SK-N-SH (cell line): ENCODE data around the gene PER1. TPM values are rescaled to one million over a fixed set of nuclear protein-coding genes. Genes with fewer than 3 reads are reported as not detected.

Source experiments
- CTCF ChIA-PET: fragments of 300-600, 350-600 bp; formaldehyde crosslinking; extraction: SDS; loops from one replicate; lab custom pipeline; 2021; lab: Yijun Ruan, JAX
- POLR2A ChIA-PET: fragments of 350-600 bp; sonication (Branson Sonifier 250); formaldehyde crosslinking; extraction: SDS; loops from one replicate; lab custom pipeline; 2020; ENCODE audit warnings: antibody characterized with exemption, inconsistent platforms; lab: Yijun Ruan, JAX
- DNase-seq: peaks from one replicate; pipeline ENCODE4 v3.0.0; 2012
- H2AFZ ChIP-seq: fragments of 200-600 bp; sonication (generic); 2 replicates; pipeline ENCODE4 v1.8.1; 2016; ENCODE audit warnings: antibody characterized with exemption, mild to moderate bottlenecking, low read depth
- H3F3A ChIP-seq: fragments of 200-600 bp; sonication (generic); replicated peaks from 2 replicates; pipeline ENCODE3; 2016; ENCODE audit warnings: antibody characterized with exemption, mild to moderate bottlenecking; ENCODE audit not compliant: insufficient read depth
- H3K27ac ChIP-seq, 2 experiments: fragments of 200-500 bp in 1 of 2; fragments of 200-600 bp in 1 of 2; sonication (Bioruptor generic) in 1 of 2; sonication (generic), shearing (Covaris generic) in 1 of 2; 2 replicates each; pipeline versions ENCODE4 v1.5.1 to v1.6.1; 2014 to 2016; ENCODE audit warnings: low read depth in 2 of 2, inconsistent platforms in 1 of 2, low read length in 1 of 2, mild to moderate bottlenecking in 1 of 2, mixed read lengths in 1 of 2
- H3K27me3 ChIP-seq: fragments of 200-600 bp; sonication (generic), shearing (Covaris generic); 2 replicates; pipeline ENCODE4 v1.6.1; 2016; ENCODE audit warnings: mixed run types; ENCODE audit not compliant: insufficient read depth
- H3K36me3 ChIP-seq, 2 experiments: fragments of 200-500 bp in 1 of 2; fragments of 200-600 bp in 1 of 2; sonication (Bioruptor generic) in 1 of 2; sonication (generic) in 1 of 2; replicated peaks in 1 of 2; 2 replicates each; pipeline versions ENCODE3 to v1.5.1; 2014 to 2016; ENCODE audit warnings: low read length in 1 of 2, mild to moderate bottlenecking in 1 of 2; ENCODE audit not compliant: insufficient read depth in 2 of 2, control insufficient read depth in 1 of 2
- H3K4me1 ChIP-seq, 2 experiments: fragments of 200-500 bp in 1 of 2; fragments of 200-600 bp in 1 of 2; sonication (Bioruptor generic) in 1 of 2; sonication (generic), shearing (Covaris generic) in 1 of 2; 2 replicates each; pipeline versions ENCODE4 v1.5.1 to v1.6.1; 2014 to 2016; ENCODE audit warnings: low read depth in 1 of 2, low read length in 1 of 2, mixed run types in 1 of 2; ENCODE audit not compliant: insufficient read depth in 2 of 2, control insufficient read depth in 1 of 2
- H3K4me2 ChIP-seq: fragments of 200-600 bp; sonication (generic), shearing (Covaris generic); 2 replicates; pipeline ENCODE4 v1.6.1; 2017; ENCODE audit warnings: mixed run types
- H3K4me3 ChIP-seq, 2 experiments: fragments of 200-500 bp in 1 of 2; fragments of 200-600 bp in 1 of 2; sonication (Bioruptor generic) in 1 of 2; sonication (generic), shearing (Covaris generic) in 1 of 2; 2 replicates each; pipeline versions ENCODE4 v1.5.1 to v1.8.1; 2014 to 2016; ENCODE audit warnings: low read depth in 2 of 2, inconsistent platforms in 1 of 2, low read length in 1 of 2, mild to moderate bottlenecking in 1 of 2, mixed read lengths in 1 of 2, moderate library complexity in 1 of 2
- H3K79me2 ChIP-seq: fragments of 200-600 bp; sonication (generic); 2 replicates; pipeline ENCODE4 v1.8.1; 2017; ENCODE audit warnings: mild to moderate bottlenecking; ENCODE audit not compliant: insufficient read depth
- H3K9ac ChIP-seq: fragments of 200-600 bp; sonication (generic); 2 replicates; pipeline ENCODE4 v1.6.1; 2017; ENCODE audit warnings: mixed run types
- H3K9me2 ChIP-seq: fragments of 200-600 bp; sonication (generic); 2 replicates; pipeline ENCODE4 v1.6.1; 2017; ENCODE audit warnings: mixed run types
- H3K9me3 ChIP-seq: fragments of 200-600 bp; sonication (generic); 2 replicates; pipeline ENCODE4 v1.6.1; 2017; ENCODE audit warnings: mixed run types, mild to moderate bottlenecking, moderate library complexity
- H4K20me1 ChIP-seq: fragments of 200-600 bp; sonication (generic); 2 replicates; pipeline ENCODE4 v1.6.1; 2017; ENCODE audit warnings: mild to moderate bottlenecking, mixed run types; ENCODE audit not compliant: insufficient read depth
- ELF1 ChIP-seq: IDR thresholded peaks from 2 replicates; pipeline ENCODE4 v1.4.0; 2012
- EP300 ChIP-seq, 2 experiments: IDR thresholded peaks; 2 replicates each; pipeline versions ENCODE4 v1.4.0 to v1.6.1; 2012; ENCODE audit warnings: borderline replicate concordance in 1 of 2, low read depth in 1 of 2, low read length in 1 of 2
- EZH2phosphoT487 ChIP-seq: fragments of 200-600 bp; sonication (generic); IDR thresholded peaks from 2 replicates; pipeline ENCODE4 v1.6.1; 2017; ENCODE audit warnings: low read depth, mixed run types, mild to moderate bottlenecking, antibody characterized with exemption, moderate library complexity, borderline replicate concordance
- FOXJ3 ChIP-seq: sonication (generic); formaldehyde crosslinking; IDR thresholded peaks from 2 replicates; pipeline ENCODE4 v1.5.1; 2020; ENCODE audit warnings: mild to moderate bottlenecking, missing genetic modification reagents
- FOXM1 ChIP-seq: IDR thresholded peaks from 2 replicates; pipeline ENCODE4 v1.4.0; 2012; ENCODE audit warnings: low read depth, mild to moderate bottlenecking
- GATA2 ChIP-seq: sonication (generic); formaldehyde crosslinking; IDR thresholded peaks from 2 replicates; pipeline ENCODE4 v1.5.0; 2020; ENCODE audit warnings: mild to moderate bottlenecking, missing genetic modification reagents
- MAX ChIP-seq: IDR thresholded peaks from 2 replicates; pipeline ENCODE4 v1.4.0; 2012; ENCODE audit warnings: low read depth
- MEF2A ChIP-seq: IDR thresholded peaks from 2 replicates; pipeline ENCODE4 v1.4.0; 2012; ENCODE audit warnings: low read depth, borderline replicate concordance
- NFIC ChIP-seq: IDR thresholded peaks from 2 replicates; pipeline ENCODE4 v1.4.0; 2012; ENCODE audit warnings: borderline replicate concordance
- NRF1 ChIP-seq: IDR thresholded peaks from 2 replicates; pipeline ENCODE4 v1.6.1; 2012; ENCODE audit warnings: low read depth, mild to moderate bottlenecking, low read length
- RAD21 ChIP-seq: IDR thresholded peaks from 2 replicates; pipeline ENCODE4 v1.6.1; 2012; ENCODE audit warnings: mild to moderate bottlenecking, low read length
- RFX5 ChIP-seq: IDR thresholded peaks from 2 replicates; pipeline ENCODE4 v1.6.1; 2012; ENCODE audit warnings: mild to moderate bottlenecking, improper control_type of control experiment, low read length
- RXRA ChIP-seq: IDR thresholded peaks from 2 replicates; pipeline ENCODE4 v1.4.0; 2012; ENCODE audit warnings: low read depth, mild to moderate bottlenecking, borderline replicate concordance
- SMC3 ChIP-seq: IDR thresholded peaks from 2 replicates; pipeline ENCODE4 v1.6.1; 2012; ENCODE audit warnings: low read depth, low read length, improper control_type of control experiment
- TAF1 ChIP-seq: IDR thresholded peaks from 2 replicates; pipeline ENCODE4 v1.6.1; 2012; ENCODE audit warnings: low read depth, mild to moderate bottlenecking, low read length, moderate library complexity, borderline replicate concordance
- YY1 ChIP-seq: IDR thresholded peaks from 2 replicates; pipeline ENCODE4 v1.4.0; 2012; ENCODE audit warnings: low read depth, mild to moderate bottlenecking
- WGBS: methylation state at CpG from one replicate; pipeline ENCODE4 v1.1.6; 2017; ENCODE audit warnings: low lambda C conversion rate; 5-methylcytosine and 5-hydroxymethylcytosine counted together
- polyA plus RNA-seq, 3 experiments: library from polyadenylated mRNA; depleted of rRNA; stranded (reverse); fragments of >200 nt; gene quantifications; 2 replicates each; pipeline ENCODE4 v1.2.3, GENCODE V29; 2012
- TF ChIP-seq, protein P1 (sequence below): IDR thresholded peaks from 2 replicates; pipeline ENCODE4 v1.4.0; 2012; ENCODE audit warnings: low read depth, borderline replicate concordance
- TF ChIP-seq, protein P2 (sequence below): fragments of 150-350 bp; IDR thresholded peaks from 2 replicates; pipeline ENCODE4 v1.6.1; 2016; ENCODE audit warnings: mild to moderate bottlenecking, low read depth, low read length

PER1 gene
- polyA plus RNA-seq, 1 of the 3 experiments (the other 2 are of a cell fraction): 56.8 TPM

GRCh38 chr17:8161289-8162232 is 9.4 kb upstream of the PER1 start:
- POLR2A ChIA-PET: interaction anchor here (1.6 kb wide), 1 partner anchor 12 kb away, joined by 9 read pairs; no protein-coding TSS in a partner anchor
- Histone ChIP-seq H3K79me2 (peaks cover 38% of the 10 kb centered on the region), H3F3A (peaks cover 46% of the 10 kb centered on the region), H3K27ac (peak overlapping the region in 1 of 2 experiments; percentile 74; a peak in 2 of 4 replicates), H2AFZ (no peak overlapping the region), H3K27me3 (no peaks in the 10 kb centered on the region), H3K9me3 (no peaks in the 10 kb centered on the region), H4K20me1 (no peaks in the 10 kb centered on the region), H3K9ac (peak overlapping the region; percentile 100), H3K36me3 (peaks cover 15 to 23% of the 10 kb centered on the region in 2 experiments), H3K4me1 (peaks cover 25 to 35% of the 10 kb centered on the region in 2 experiments; a peak in 3 of 4 replicates), H3K9me2 (no peaks in the 10 kb centered on the region), H3K4me3 (peak overlapping the region; percentile 88 to 92), H3K4me2 (peak overlapping the region; percentile 99)
- TF ChIP-seq GATA2 (CRISPR knock-in tag) (0 out of 2 replicates have a peak, but pooled peaks have one; percentile 5), ELF1 (no peak), RAD21 (no peak), YY1 (no peak), SMC3 (no peak), EZH2phosphoT487 (no peak), EP300 (IDR thresholded peaks at IDR 0.05; ENCODE audit: borderline replicate concordance in 1 of 2, low read depth in 1 of 2, low read length in 1 of 2) (no peak)
- no peak for DNase-seq
- WGBS: 67% methylated on average over 14 of the region's 19 CpGs
- CTCF ChIA-PET: interaction anchor here (1.0 to 9.4 kb wide), 5 partner anchors 10 to 82 kb away, joined by 3 to 98 read pairs (median 3); no protein-coding TSS in a partner anchor

DNA sequence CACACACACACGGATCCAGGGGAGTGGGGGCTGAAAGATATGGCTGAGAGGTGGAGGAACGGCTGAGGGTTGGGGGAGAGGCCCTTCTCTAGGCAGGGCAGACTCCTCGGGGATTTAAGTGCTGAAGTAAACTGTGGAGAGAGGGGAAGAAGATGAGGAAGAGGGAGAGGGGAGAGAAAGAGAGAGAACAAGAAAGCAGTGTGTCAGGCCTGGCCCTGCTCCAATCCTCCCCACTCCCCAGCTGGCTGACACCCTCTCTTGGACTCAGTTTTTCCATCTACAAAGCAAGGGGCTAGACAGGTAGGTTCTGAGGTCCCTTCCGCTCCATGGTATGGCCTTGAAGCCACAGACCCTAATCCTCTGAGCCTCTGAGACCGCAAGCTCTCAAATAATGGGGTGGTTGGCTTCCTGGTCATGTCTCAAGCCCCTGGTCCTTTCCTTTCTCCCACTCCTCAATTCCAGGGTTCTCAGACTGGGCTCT is 8.6 kb upstream of the PER1 start:
- Histone ChIP-seq H3K27ac (peak overlapping the region in 1 of 2 experiments; percentile 74; a peak in 1 of 4 replicates), H3K9ac (peak overlapping the region; percentile 100; the same call in 1 of the 2 replicates)

More for the DNA sequence above, 8.6 kb upstream of the PER1 start:
- no peak for TF ChIP-seq ELF1
- TF ChIP-seq, protein P1, sequence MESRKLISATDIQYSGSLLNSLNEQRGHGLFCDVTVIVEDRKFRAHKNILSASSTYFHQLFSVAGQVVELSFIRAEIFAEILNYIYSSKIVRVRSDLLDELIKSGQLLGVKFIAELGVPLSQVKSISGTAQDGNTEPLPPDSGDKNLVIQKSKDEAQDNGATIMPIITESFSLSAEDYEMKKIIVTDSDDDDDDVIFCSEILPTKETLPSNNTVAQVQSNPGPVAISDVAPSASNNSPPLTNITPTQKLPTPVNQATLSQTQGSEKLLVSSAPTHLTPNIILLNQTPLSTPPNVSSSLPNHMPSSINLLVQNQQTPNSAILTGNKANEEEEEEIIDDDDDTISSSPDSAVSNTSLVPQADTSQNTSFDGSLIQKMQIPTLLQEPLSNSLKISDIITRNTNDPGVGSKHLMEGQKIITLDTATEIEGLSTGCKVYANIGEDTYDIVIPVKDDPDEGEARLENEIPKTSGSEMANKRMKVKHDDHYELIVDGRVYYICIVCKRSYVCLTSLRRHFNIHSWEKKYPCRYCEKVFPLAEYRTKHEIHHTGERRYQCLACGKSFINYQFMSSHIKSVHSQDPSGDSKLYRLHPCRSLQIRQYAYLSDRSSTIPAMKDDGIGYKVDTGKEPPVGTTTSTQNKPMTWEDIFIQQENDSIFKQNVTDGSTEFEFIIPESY: no peak
- no peak for TF ChIP-seq RAD21
- no peak for TF ChIP-seq MAX
- TF ChIP-seq, protein P2, sequence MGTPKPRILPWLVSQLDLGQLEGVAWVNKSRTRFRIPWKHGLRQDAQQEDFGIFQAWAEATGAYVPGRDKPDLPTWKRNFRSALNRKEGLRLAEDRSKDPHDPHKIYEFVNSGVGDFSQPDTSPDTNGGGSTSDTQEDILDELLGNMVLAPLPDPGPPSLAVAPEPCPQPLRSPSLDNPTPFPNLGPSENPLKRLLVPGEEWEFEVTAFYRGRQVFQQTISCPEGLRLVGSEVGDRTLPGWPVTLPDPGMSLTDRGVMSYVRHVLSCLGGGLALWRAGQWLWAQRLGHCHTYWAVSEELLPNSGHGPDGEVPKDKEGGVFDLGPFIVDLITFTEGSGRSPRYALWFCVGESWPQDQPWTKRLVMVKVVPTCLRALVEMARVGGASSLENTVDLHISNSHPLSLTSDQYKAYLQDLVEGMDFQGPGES: no peak
- no peak for TF ChIP-seq MEF2A
- TF ChIP-seq FOXJ3 (CRISPR knock-in tag): no peak
- no peak for TF ChIP-seq EP300 (IDR thresholded peaks at IDR 0.05; ENCODE audit: borderline replicate concordance in 1 of 2, low read depth in 1 of 2, low read length in 1 of 2)
- TF ChIP-seq RFX5: no peak
- no peak for TF ChIP-seq FOXM1
- no peak for TF ChIP-seq NFIC
- no peak for TF ChIP-seq NRF1
- TF ChIP-seq GATA2 (CRISPR knock-in tag): no peak
- TF ChIP-seq RXRA: no peak
- no peak for TF ChIP-seq TAF1
- Histone ChIP-seq H3F3A (peaks cover 40% of the 10 kb centered on the region), H3K36me3 (peaks cover 15 to 23% of the 10 kb centered on the region in 2 experiments), H3K9me3 (no peaks in the 10 kb centered on the region), H3K27me3 (no peaks in the 10 kb centered on the region), H3K79me2 (peaks cover 39% of the 10 kb centered on the region), H4K20me1 (no peaks in the 10 kb centered on the region), H3K4me3 (no peak overlapping the region), H3K4me2 (peak overlapping the region; percentile 99), H3K4me1 (peaks cover 25 to 37% of the 10 kb centered on the region in 2 experiments; a peak in 3 of 4 replicates), H3K9me2 (no peaks in the 10 kb centered on the region), H2AFZ (no peak overlapping the region)
- no peak for DNase-seq
- POLR2A ChIA-PET: interaction anchor here (1.6 kb wide), 1 partner anchor 13 kb away, joined by 9 read pairs; no protein-coding TSS in a partner anchor
- CTCF ChIA-PET: interaction anchor here (1.0 to 9.4 kb wide), 5 partner anchors 11 to 81 kb away, joined by 3 to 98 read pairs (median 3); no protein-coding TSS in a partner anchor
- 67% methylated on average over 4 of the region's 5 CpGs for WGBS
